GM21528 (cell line): ENCODE data around the gene DPP10.

Source experiments
- ATAC-seq: cut with Tn5 transposase; IDR thresholded peaks from one replicate; pipeline ENCODE4 v1.9.1; 2021; ENCODE audit warnings: mild to moderate bottlenecking, moderate library complexity; ENCODE audit not compliant: unreplicated experiment, low FRiP score

Gene DPP10

GRCh38 chr2:115596659-115597375, 1154.4 kb downstream of the DPP10 start:
- no peak for ATAC-seq

- ATAC-seq = no peak
Measured at GRCh38 chr2:115603285-115603684, 1160.8 kb downstream of the DPP10 start.

- no peak for ATAC-seq
Measured at GRCh38 chr2:115606350-115606749, 1163.9 kb downstream of the DPP10 start.

GRCh38 chr2:115609978-115610377, 1167.5 kb downstream of the DPP10 start:
- ATAC-seq = no peak

- ATAC-seq = no peak
Measured at GRCh38 chr2:115610888-115611287, 1168.4 kb downstream of the DPP10 start.

GRCh38 chr2:115624332-115624731, 1181.9 kb downstream of the DPP10 start:
- ATAC-seq = no peak

- no peak for ATAC-seq
Measured at GRCh38 chr2:115634578-115634977, 1192.1 kb downstream of the DPP10 start.

GRCh38 chr2:115635430-115635829, 1193.0 kb downstream of the DPP10 start:
- no peak for ATAC-seq

- ATAC-seq = no peak
Measured at GRCh38 chr2:115649731-115650130, 1207.3 kb downstream of the DPP10 start.

GRCh38 chr2:115650827-115651226, 1208.4 kb downstream of the DPP10 start:
- no peak for ATAC-seq

- ATAC-seq = no peak
Measured at GRCh38 chr2:115652652-115653051, 1210.2 kb downstream of the DPP10 start.

- ATAC-seq = no peak
Measured at GRCh38 chr2:115654362-115654761, 1211.9 kb downstream of the DPP10 start.

GRCh38 chr2:115678129-115678528, 1235.7 kb downstream of the DPP10 start:
- ATAC-seq = no peak

GRCh38 chr2:115684345-115684744, 1241.9 kb downstream of the DPP10 start:
- ATAC-seq = no peak

- no peak for ATAC-seq
Measured at GRCh38 chr2:115691409-115691808, 1249.0 kb downstream of the DPP10 start.

- ATAC-seq = no peak
Measured at GRCh38 chr2:115694651-115695050, 1252.2 kb downstream of the DPP10 start.

GRCh38 chr2:115733190-115733775, 1290.8 kb downstream of the DPP10 start:
- ATAC-seq = no peak

GRCh38 chr2:115738111-115738510, 1295.7 kb downstream of the DPP10 start:
- no peak for ATAC-seq

GRCh38 chr2:115739574-115739973, 1297.1 kb downstream of the DPP10 start:
- ATAC-seq = no peak

GRCh38 chr2:115746151-115746550, 1303.7 kb downstream of the DPP10 start:
- no peak for ATAC-seq

GRCh38 chr2:115757286-115757685, 1314.8 kb downstream of the DPP10 start:
- no peak for ATAC-seq

- no peak for ATAC-seq
Measured at GRCh38 chr2:115763601-115764000, 1321.2 kb downstream of the DPP10 start.
